Immature natural killer cell (primary cell): ENCODE data around the gene KIF25. TPM values are rescaled to one million over a fixed set of nuclear protein-coding genes. Genes with fewer than 3 reads are reported as not detected.

ENCODE experiments used
- DNase-seq, 3 donors: peaks; one replicate each; pipeline ENCODE4 v3.0.0; 2022; ENCODE audit warnings: mixed read lengths in 1 of 3
- H3K27ac Mint-ChIP-seq, 6 donors: one replicate each; pipeline ENCODE4 v1.8.0; 2020; ENCODE audit warnings: mixed read lengths in 6 of 6, mild to moderate bottlenecking in 5 of 6, inconsistent platforms in 4 of 6, moderate library complexity in 3 of 6
- H3K27me3 Mint-ChIP-seq, 3 donors: one replicate each; pipeline ENCODE4 v1.8.0; 2020 to 2021; ENCODE audit warnings: low read depth in 3 of 3, mild to moderate bottlenecking in 3 of 3, mixed read lengths in 3 of 3, moderate library complexity in 3 of 3, inconsistent platforms in 1 of 3
- H3K36me3 Mint-ChIP-seq, 3 donors: one replicate each; pipeline ENCODE4 v1.8.0; 2020; ENCODE audit warnings: mixed read lengths in 3 of 3, inconsistent platforms in 2 of 3, mild to moderate bottlenecking in 2 of 3
- H3K4me1 Mint-ChIP-seq, 2 donors: one replicate each; pipeline ENCODE4 v1.8.0; 2020; ENCODE audit warnings: inconsistent platforms in 2 of 2, mild to moderate bottlenecking in 2 of 2, mixed read lengths in 2 of 2, moderate library complexity in 1 of 2
- H3K4me3 Mint-ChIP-seq, 5 donors: one replicate each; pipeline ENCODE4 v1.8.0; 2020; ENCODE audit warnings: mild to moderate bottlenecking in 5 of 5, mixed read lengths in 5 of 5, inconsistent platforms in 3 of 5, moderate library complexity in 3 of 5
- H3K9me3 Mint-ChIP-seq, 6 donors: one replicate each; pipeline ENCODE4 v1.8.0; 2020; ENCODE audit warnings: mild to moderate bottlenecking in 6 of 6, mixed read lengths in 6 of 6, inconsistent platforms in 4 of 6, moderate library complexity in 3 of 6
- polyA plus RNA-seq, 3 donors: library from polyadenylated mRNA; unstranded; fragments of 300-500 nt; fragmentation: Illumina TruSeq; gene quantifications; one replicate each; pipeline ENCODE4 v1.2.3, GENCODE V29; 2021

KIF25 gene
- polyA plus RNA-seq, 3 donors from 2014 or later: not detected

DNA sequence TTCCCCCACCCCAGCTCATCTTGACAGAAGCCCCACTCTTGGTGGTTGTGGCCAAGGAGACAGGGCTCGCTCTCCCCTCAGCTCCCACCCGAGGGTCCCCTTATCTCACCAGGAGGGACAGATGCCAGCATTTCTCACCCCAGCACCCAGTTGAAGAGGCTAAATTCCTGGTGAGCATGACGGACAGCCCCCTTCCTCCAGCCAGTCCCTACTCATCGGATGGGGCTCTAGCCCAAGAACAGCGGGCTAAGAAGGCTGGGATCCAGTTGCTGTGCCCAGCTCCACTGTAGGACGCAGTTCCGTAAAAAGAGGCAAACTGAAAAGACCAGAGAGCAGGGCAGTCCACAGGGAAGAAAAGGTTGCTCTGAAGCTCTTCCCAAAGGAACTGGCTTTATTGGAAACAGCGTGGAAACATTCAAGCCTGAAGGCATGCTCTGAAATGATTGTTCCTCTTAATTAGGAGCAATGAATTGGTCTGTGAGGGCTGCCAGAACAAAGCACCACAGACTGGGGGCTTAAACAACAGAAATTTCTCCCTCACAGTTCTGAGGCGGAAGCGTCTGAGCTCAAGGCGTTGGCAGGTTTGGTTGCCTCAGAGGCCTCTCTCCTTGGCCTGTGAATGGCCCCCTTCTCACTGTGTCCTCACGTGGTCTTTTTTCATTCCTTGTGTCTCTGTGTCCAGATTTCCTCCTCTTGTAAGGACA lies 17.9 kb upstream of the KIF25 start:
- Mint-ChIP-seq H3K27ac (no peak overlapping the region), H3K27me3 (peaks cover 1 to 2% (median 2%) of the 10 kb centered on the region in 3 donors), H3K36me3 (no peaks in the 10 kb centered on the region), H3K9me3 (no peaks in the 10 kb centered on the region), H3K4me1 (no peaks in the 10 kb centered on the region), H3K4me3 (no peak overlapping the region)
- no peak for DNase-seq

DNA sequence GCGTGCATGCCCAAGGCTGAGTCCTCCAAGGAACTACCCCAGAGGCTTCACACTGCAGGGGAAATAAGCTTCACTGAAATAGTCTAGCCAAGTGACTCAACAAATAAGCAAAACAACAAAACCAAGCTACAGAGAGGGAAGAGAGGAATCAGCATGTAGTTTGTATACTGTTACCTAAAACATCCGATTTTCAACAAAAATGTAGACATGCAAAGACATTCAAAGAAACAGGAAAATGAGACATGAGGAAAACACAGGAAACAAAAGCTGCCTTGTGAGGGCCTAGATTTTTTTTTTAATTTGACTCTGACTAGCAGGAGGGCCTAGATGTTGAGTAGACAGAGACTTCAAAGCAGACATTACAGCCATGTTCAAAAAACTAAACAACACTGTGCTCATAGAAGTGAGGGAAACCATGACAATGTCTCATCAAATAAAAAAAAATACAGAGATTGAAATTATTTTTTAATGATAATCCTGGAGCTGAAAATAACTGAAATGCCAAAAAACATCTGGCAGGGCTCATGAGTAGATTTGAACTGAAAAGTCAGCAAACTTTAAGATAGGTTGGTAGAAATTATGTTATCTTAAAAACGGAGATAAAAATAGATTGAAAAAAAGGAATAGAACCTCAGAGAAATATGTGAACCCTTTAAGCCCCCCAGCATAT lies 16.4 kb upstream of the KIF25 start:
- H3K4me3 Mint-ChIP-seq: no peak overlapping the region

DNA sequence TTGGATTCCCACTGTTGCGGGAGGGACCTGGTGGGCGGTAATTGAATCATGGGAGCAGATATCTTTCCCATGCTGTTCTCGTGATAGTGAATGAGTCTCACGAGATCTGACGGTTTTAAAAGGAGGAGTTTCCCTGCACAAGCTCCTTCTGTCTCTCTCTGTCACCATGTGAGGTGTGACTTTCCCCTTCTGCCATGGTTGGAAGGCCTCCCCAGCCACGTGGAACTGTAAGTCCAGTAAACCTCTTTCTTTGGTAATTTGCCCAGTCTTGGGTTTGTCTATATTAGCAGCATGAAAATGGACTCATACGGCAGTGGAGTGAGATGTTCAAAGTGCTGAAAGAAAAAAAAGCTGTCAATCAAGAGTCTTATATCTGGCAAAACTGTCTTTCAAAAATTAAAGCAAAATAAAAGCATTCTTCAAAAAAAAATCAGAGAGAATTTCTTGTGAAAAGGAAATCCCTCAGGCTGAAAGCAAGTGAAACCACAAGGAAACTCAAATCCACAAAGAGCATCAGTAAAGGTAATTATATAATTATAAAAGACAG lies 15.5 kb upstream of the KIF25 start:
- peaks cover 2 to 3% (median 2%) of the 10 kb centered on the region in 3 donors for H3K27me3 Mint-ChIP-seq
- H3K27ac Mint-ChIP-seq: no peak overlapping the region
- no peak overlapping the region for H3K4me3 Mint-ChIP-seq
- H3K4me1 Mint-ChIP-seq: no peaks in the 10 kb centered on the region
- H3K9me3 Mint-ChIP-seq: no peaks in the 10 kb centered on the region
- H3K36me3 Mint-ChIP-seq: no peaks in the 10 kb centered on the region
- DNase-seq: no peak

More for the DNA sequence above, 16.4 kb upstream of the KIF25 start:
- no peak for DNase-seq
- Mint-ChIP-seq H3K4me1 (no peaks in the 10 kb centered on the region), H3K27me3 (peaks cover 2 to 3% (median 2%) of the 10 kb centered on the region in 3 donors), H3K9me3 (no peaks in the 10 kb centered on the region), H3K27ac (no peak overlapping the region), H3K36me3 (no peaks in the 10 kb centered on the region)

DNA sequence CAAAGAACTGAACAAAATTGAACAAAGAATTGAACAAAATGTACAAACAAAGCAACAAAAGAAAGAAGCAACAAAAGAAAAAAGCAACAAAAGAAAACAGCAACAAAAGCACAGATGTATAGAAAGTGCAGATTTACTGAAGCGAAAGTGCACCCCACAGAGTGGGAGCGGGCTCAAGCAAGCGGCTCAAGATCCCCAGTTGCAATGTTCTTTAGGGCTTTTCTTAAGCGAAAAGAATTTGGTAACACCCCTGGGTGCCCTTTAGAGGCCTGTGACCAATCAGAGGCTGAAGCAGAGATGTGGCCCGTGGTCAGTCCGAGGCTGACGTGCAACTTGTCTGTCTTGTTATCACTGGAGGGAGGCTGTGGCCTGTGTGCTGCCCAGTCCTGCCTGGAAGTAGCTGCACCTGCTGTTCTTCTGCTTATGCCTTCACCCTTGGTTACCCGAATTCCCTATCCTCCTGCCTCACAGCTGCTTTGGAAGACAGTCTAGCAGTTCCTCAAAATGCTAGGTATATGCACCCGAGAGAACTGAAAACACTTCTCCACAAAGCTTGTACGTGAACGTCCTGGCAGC lies 13.2 kb upstream of the KIF25 start:
- H3K4me1 Mint-ChIP-seq: no peaks in the 10 kb centered on the region
- no peak for DNase-seq
- no peak overlapping the region for H3K4me3 Mint-ChIP-seq
- peaks cover 2 to 3% (median 2%) of the 10 kb centered on the region in 3 donors for H3K27me3 Mint-ChIP-seq
- H3K27ac Mint-ChIP-seq: no peak overlapping the region
- no peaks in the 10 kb centered on the region for H3K36me3 Mint-ChIP-seq
- H3K9me3 Mint-ChIP-seq: no peaks in the 10 kb centered on the region

DNA sequence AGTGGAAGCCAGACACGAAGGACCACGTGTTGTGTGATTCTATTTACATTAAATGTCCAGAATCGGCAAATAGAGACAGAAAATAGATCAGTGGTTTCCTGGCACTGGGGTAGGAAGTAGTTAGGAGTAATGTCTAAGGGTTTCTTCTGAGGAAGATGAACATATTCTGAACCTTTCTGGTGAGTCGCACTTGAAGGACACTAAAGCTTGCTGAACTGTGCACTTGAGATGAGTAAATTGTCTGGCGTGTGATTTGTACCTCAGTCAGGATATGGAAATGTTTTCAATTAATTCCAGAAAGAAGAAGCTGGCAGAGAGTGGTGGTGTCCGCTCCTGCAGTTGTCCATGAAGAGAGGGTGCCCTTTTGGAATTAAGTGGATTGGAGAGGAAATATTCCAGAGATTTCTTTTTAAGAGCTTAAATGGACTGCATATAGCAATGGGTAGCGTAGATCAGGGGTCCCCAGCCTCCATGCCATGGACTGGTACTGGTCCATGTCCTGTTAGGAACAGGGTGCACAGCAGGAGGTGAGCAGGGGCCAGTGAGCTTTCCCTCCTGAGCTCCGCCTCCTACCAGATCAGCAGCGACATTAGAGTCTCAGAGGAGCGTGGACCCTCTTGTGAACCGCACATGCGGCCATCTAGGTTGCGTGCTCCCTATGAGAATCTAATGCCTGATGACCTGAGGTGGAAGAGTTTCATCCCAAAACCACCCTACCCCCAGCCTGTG lies 12.4 kb upstream of the KIF25 start:
- no peak for DNase-seq
- Mint-ChIP-seq H3K4me3 (no peak overlapping the region), H3K36me3 (no peaks in the 10 kb centered on the region), H3K27me3 (peaks cover under 1 to 3% (median 2%) of the 10 kb centered on the region in 3 donors), H3K9me3 (no peaks in the 10 kb centered on the region), H3K27ac (no peak overlapping the region), H3K4me1 (no peaks in the 10 kb centered on the region)

DNA sequence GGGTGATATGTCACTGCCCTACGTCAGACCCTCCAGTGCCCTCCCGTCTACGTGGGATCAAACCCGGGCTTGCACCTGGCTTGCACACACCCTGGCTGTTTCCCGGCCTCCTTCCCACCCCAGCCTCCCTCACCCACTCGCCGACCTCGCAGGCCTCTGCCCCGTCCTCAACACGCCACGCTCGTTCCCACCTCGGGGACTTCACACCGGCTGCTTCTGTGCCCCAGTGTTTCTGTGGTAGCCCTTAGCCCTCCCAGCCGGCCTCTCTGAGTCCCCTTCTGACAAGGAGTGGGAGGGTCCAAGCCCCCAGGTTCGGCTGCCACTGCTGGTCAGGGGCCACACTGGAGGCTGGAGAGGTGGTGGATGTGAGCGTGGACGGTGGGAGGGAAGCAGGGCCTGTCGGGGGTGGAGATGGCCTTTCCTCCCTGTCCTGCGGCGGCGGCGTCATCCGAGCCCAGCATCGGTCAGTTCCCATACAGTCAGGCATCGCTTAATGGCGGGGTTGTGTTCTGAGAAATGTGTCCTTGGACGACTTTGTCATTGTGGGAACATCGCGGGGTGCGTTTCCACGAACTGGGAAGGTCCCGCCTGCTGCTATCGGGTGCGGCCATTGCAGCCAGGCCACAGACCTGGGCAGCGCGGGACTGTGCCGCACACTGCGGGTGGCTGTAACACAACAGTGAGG lies 11.4 kb upstream of the KIF25 start:
- H3K27ac Mint-ChIP-seq: no peak overlapping the region
- H3K4me1 Mint-ChIP-seq: no peaks in the 10 kb centered on the region
- peaks cover 0 to 3% (median 2%) of the 10 kb centered on the region in 3 donors for H3K27me3 Mint-ChIP-seq
- no peaks in the 10 kb centered on the region for H3K36me3 Mint-ChIP-seq
- no peaks in the 10 kb centered on the region for H3K9me3 Mint-ChIP-seq
- DNase-seq: no peak
- H3K4me3 Mint-ChIP-seq: no peak overlapping the region

DNA sequence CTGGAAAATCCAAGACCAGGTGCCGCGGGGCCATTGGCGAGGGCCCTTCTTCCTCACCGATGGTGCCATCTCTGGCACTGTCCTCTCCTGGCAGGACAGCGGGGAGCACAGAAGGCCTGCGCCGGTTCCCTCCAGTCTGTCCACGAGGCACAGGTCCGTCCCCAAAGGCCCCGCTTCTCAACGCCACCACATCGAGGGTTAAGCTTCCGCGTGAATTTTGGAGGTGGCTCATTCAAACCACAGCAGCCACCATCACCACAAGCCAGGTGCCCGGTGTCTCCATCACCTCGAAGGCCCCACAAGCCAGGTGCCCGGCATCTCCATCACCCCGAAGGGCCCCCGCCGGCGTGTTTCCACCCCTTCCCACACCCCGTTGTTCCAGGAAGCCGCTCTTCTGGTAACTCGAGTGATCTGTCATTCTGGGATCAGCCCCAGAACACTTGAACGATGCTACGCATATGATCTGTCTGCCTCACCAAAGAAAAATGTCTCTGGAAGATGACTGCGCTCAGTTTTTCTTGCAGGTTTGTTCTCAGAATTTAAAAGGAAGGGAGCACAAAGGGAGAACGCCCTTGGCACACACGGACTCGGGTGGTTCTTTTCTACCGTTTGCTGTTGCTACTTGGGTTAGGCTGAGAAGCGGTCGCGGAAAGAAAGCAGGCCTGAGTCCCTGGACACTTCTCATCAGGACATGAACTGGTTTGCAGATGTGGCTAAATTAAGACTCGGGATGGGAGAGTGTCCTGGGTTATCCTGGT lies 9.9 kb upstream of the KIF25 start:
- Mint-ChIP-seq H3K27ac (no peak overlapping the region), H3K9me3 (no peaks in the 10 kb centered on the region), H3K36me3 (no peaks in the 10 kb centered on the region), H3K4me1 (no peaks in the 10 kb centered on the region), H3K27me3 (peaks cover 0 to 1% (median 0%) of the 10 kb centered on the region in 3 donors), H3K4me3 (no peak overlapping the region)
- DNase-seq: no peak

DNA sequence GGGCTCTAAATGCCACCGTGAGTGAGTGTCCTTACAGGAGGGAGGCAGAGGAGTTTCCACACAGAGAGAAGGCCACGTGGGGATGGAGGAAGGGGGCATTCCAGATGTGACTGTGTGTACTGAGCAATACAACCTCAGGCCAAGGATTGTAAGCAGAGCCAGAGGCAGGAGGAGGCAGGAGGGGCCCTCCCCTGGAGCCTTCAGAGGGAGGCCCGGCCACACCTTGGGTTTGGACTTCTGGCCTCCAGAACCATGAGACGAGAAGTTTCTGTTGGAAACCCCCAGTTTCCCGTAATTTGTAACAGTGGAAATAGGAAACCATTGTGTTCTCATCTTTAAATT lies 9.3 kb upstream of the KIF25 start:
- H3K27ac Mint-ChIP-seq: no peak overlapping the region
- H3K4me3 Mint-ChIP-seq: no peak overlapping the region
- no peak for DNase-seq
- no peaks in the 10 kb centered on the region for H3K4me1 Mint-ChIP-seq
- H3K36me3 Mint-ChIP-seq: no peaks in the 10 kb centered on the region
- H3K9me3 Mint-ChIP-seq: no peaks in the 10 kb centered on the region
- peaks cover 0 to 2% (median 1%) of the 10 kb centered on the region in 3 donors for H3K27me3 Mint-ChIP-seq

DNA sequence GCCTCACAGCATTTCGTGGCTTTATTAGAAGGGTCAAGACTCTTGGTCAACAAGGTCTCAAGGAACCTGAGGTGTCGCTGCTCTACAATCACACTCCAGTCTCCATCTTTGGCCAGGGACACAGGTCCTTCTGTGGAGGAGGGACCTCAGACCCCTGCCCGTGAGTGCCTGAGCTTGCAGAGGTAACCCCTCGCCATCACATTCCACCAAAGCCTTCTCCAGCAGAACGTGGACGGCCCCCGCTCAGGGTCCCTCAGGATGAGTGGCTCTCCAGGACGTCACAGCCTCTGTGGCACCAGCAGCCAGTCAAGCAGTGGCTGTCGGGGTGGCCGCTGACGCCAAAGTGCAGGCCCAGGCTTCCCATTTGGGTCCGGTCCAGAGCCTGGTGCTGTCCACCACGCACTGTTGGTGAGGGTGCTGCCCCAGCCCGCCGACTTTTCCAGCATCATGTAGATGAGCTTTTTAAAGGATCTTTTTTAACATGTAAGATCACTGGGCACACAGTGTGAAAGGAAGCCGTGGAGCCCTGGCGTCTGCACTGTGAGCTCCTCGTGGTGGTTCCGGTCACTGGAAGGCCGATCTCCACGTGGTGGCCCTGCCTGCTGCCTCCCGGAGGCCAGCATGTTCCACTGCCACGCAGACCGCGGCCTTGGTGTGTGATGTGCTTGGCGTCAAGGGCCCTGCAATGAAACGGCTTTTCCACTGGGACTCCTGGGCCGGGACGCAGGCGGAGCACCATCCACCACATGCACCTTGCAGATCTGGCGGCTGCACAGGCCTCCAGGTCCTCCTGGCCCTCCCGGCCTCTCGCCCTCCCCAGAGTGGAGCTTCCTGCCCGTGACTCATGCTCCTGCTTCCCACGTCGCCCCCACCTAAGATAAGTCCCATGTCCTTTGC lies 8.3 kb upstream of the KIF25 start:
- no peak for DNase-seq
- no peaks in the 10 kb centered on the region for H3K9me3 Mint-ChIP-seq
- H3K4me3 Mint-ChIP-seq: no peak overlapping the region
- H3K4me1 Mint-ChIP-seq: no peaks in the 10 kb centered on the region
- no peak overlapping the region for H3K27ac Mint-ChIP-seq
- peaks cover 0 to 2% (median 1%) of the 10 kb centered on the region in 3 donors for H3K27me3 Mint-ChIP-seq
- no peaks in the 10 kb centered on the region for H3K36me3 Mint-ChIP-seq

DNA sequence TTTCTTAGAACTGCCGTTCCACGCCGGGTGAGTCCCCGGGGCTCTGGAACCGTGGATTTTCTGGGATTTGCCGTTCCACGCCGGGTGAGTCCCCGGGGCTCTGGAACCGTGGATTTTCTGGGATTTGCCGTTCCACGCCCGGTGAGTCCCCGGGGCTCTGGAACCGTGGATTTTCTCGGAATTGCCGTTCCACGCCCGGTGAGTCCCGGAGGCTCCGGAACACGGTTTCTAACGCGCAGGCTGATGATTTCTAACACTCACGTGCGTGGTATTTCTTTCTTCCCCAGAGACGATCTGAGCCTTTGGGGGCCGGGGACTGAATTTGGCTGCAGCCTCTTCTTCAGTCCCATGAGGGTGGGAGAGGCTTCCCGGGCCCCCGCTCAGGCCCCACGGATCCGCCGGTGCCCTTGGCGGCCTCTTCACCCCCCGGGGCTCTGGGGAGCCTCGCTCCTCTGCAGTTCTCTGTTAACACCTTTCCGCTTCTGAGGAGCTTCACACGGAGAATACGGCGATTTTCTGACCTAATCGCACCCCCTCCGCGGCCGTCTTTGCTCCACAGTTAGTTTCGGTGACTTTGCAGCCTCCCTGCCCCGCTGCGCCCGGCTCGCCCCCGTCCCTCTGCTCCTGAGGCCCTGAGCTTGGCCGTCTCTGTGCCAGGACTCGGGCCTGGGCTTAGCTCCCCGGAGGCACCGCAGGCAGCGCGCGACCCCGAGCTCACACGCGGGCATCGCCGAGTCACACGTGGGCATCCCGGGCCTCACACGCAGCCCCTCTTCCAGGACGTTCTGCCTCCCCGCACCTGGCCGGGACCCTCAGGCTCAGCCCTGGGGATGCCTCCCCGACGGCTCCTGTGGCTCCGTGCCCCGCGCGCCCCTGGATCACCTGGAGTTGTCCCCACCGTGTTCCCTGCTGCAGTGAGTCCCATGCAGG lies 7.2 kb upstream of the KIF25 start:
- no peak for DNase-seq
- Mint-ChIP-seq H3K27ac (no peak overlapping the region), H3K9me3 (no peaks in the 10 kb centered on the region), H3K4me3 (no peak overlapping the region), H3K27me3 (peaks cover 0 to 2% (median 0%) of the 10 kb centered on the region in 3 donors), H3K36me3 (no peaks in the 10 kb centered on the region), H3K4me1 (no peaks in the 10 kb centered on the region)

DNA sequence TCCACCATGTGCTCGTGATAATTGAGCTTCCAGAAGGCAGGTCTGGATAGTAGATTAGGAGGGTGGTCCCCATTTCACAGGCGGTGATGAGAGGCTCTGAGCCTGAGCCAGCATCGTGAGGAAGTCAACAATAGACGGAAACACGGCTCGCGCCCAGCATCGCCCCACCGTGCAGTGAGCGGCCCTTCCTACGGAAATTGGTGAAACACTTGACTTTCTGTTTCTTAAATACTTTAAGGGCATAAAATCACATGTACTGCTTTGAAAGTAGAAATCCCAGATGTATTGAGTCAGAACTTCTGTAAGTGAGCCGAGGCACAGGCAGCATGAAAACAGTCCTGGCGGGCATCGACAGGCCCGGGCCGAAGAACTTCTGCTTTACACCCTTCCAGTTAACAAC lies 4.3 kb upstream of the KIF25 start:
- Mint-ChIP-seq H3K9me3 (peaks cover 0 to 1% (median 0%) of the 10 kb centered on the region in 6 donors), H3K4me3 (no peak overlapping the region), H3K36me3 (no peaks in the 10 kb centered on the region)

More for the DNA sequence above, 4.3 kb upstream of the KIF25 start:
- DNase-seq: no peak
- no peaks in the 10 kb centered on the region for H3K4me1 Mint-ChIP-seq
- peaks cover 0 to 2% (median 0%) of the 10 kb centered on the region in 3 donors for H3K27me3 Mint-ChIP-seq
- H3K27ac Mint-ChIP-seq: no peak overlapping the region
